Measurements from ENCODE around the gene RHO.
"Not testable (repeated sequence)": the region's sequence is repeated elsewhere in the genome, so short reads cannot be mapped to it uniquely, and the experiment has no call there.

Gene RHO

DNA sequence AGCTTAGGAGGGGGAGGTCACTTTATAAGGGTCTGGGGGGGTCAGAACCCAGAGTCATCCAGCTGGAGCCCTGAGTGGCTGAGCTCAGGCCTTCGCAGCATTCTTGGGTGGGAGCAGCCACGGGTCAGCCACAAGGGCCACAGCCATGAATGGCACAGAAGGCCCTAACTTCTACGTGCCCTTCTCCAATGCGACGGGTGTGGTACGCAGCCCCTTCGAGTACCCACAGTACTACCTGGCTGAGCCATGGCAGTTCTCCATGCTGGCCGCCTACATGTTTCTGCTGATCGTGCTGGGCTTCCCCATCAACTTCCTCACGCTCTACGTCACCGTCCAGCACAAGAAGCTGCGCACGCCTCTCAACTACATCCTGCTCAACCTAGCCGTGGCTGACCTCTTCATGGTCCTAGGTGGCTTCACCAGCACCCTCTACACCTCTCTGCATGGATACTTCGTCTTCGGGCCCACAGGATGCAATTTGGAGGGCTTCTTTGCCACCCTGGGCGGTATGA lies at the start of gene RHO:
RHO (plus strand) TSS at position 51 of the 512 bp plus-strand sequence; CDS start at position 146, 95 bp downstream.
- no peak for DNase-seq

DNA sequence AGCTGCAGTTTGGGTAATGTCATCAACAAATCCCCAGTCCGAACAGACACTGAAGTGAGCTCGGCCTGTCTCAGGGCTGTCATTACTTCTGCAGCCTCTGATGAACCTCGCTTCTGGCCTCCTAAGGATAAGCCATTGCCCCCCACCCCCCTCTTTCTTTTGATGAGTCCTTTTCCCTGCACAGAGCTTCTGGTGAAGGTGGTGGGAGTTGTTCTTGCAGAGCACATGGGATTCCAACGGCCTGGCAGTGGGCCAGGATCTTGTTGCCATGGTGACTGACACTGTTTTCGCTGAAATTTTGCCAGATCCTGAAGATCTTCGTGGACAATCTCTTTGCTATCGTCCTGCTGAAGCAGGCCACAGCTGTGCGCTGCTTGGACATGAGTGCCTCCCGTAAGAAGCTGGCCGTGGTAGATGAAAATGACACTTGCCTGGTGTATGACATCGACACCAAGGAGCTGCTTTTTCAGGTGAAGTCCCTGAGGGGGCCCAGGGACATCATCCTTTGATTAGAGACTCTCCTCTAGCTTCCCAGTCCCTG lies 47.1 kb upstream of the RHO start:
- DNase-seq = not testable (repeated sequence)

DNA sequence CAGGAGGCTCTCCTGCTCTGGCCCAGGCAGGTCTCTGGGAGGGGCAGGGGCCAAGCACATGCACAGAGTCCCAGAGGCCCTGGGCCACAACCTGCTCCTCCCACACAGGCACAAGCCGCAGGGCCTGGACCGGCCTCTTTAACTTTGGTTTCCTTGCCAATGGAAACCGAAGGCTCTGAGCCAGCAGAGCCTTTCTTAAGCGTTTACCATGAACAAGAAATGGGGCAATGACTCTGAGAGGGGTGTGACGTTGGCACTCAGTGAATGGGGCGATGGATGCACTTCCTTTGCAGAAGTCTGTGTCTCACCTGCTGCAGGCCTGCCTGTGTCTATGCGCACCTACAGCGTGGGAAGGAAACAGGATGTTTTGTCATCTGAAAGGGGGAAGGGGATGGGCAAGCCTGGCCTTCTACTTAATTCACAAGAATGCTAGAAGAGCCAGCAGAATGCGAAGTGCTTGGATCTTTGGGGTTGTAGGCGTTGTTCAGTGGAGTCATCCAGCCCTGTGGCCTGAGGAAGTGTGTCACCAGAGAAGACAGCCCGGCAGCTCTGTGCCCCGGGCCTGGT lies 46.6 kb upstream of the RHO start:
- DNase-seq = no peak

DNA sequence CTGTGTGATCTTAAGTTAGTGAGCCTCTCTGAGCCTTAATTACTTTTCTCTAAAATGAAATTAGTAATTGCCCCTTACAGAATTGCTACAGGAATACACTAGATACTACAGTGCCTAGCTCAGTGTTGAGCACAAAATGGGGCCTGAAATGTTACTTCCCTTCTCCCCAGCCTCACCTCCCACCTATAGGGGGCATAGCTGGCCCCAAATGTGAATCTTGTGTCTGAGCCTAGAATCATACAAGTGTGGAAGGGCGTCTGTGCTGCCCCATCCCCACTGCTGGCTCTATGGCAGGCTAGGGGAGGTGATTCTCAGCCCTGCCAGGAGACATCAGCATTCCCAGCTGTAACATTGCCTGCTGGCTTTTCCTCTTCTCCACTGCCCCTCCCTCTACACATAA lies 45.7 kb upstream of the RHO start:
- DNase-seq = no peak

DNA sequence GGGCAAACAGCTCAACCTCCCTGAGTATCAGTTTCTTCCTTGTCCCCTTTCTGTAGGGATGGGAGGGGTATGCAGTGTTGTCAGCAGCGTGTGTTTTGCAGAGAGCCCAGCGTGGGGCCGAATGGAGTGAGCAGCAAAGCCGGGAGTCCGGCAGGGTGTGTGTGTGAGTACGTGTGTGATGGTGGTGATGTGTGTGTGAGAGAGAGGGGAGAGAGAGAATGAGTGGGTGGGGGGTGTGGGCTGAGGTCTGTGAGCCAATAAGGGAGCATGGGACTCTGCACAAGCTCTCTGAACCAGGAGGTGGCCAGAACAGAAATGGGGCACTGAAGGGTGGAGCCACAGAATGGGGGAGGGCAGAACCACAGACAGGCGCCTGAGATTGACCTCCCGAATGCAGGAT lies 44.6 kb upstream of the RHO start:
- DNase-seq = no peak

DNA sequence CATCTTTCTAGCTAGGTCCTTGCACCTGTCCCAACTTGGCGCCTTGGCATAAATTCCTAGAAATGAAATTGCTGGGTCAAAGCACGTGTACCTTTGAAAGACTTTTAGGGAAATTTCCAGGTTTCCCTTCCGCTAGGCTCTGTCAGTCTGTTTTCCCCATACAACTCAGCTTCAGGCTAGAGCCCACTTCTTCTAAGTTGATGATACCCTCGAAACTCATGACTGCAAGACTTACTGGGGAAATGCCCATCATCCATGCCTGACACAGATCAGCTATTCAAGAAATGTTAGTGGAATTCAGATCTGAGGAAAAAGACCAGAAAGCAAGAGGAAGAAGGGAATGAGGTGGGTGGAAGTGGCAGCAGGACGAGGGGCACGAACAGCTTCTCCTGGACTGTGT lies 43.3 kb upstream of the RHO start:
- DNase-seq = not testable (repeated sequence)

DNA sequence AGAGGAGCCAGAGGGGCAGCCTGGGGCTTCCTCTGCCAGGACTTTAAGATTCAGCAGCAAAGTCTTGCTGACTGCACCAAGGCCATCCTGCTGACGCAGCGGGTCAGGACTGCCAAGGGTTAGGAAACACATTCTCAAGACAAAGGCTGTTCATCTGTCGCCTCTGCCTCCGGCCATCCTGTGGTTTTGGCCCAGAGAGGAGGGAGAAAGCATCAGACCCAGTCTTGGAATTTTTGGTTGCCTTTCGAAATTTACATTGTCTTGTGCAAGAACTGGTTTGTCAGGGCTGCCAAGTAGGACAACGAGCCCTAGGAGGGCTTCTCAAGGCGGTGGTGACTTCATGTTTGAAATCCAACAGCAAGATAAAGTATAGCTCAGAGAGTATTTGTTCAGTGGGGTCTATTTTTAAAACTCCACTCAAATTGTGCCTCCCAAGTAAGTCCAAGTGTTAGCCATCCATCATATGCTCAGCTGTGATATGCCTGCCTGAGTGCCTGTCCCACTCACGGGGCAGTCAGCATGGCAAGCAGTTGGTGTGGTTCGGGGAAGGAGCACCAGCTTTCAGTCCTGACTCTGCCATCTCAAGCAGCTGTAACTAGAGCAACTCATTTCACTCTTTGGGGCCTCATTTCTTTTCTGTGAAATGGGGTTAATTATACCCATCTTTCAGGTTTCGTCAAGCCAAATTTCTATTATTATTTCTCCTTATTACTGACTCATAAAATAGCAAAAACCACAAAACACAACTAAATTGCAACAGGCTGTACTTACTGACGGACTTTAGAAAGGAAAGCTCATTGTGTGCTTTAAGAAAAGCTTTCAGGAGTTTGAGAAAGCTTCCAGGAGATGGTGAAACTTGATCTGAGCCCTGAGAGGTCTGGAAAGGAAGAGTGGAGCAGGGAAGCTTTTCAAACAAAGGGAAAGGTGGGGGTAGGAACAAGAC lies 42.4 kb upstream of the RHO start:
- DNase-seq = no peak

DNA sequence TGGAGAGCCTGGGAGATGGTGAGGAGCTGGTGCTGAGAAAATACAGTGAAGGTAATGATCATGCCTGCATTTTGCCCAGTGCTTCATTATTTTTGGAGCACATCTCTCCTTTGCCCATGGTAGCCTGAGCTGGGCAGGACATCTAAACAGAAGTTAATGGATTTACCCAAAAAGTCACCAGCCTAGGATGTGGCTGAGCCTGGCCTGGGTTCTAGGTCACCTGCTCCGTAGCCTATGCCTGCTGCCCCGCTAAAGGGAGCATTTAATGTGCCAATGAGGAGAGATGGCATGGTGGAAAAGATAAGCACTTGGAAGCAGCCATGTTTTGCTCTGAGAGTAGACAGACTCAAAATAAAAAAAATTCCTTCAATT lies 41.8 kb upstream of the RHO start:
- no peak for DNase-seq

DNA sequence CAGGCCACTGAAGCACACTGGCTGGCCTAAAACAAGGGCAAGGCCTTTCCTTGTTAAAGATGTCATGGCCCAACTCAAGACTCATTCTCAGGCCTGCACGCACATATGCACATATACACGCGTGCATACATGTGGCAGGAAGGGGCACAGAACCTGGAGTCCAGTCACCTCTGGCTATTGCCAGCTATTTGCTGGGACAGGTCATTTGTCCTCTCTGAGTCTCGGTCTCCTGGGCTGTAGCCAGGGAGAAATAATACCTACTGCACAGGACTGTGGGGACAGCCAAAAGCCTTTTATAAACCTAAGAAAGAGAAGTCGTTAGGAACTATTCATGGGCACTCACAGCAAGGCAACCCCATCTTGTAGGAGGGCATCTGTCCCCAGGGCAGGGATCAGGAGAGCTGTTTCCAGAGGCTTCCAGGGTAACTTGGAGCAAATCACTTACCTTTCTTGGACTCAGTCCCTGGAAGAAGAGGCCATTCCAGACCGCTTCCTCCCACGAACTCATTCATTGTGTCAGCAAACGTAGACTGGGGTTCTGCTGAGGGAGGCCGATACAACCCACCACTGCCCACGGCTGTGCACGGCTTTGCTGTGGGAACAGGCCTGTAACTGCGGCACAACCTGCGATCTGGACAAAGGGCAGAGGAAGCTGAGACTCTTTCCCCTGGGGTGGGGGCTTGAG lies 41.1 kb upstream of the RHO start:
- no peak for DNase-seq

DNA sequence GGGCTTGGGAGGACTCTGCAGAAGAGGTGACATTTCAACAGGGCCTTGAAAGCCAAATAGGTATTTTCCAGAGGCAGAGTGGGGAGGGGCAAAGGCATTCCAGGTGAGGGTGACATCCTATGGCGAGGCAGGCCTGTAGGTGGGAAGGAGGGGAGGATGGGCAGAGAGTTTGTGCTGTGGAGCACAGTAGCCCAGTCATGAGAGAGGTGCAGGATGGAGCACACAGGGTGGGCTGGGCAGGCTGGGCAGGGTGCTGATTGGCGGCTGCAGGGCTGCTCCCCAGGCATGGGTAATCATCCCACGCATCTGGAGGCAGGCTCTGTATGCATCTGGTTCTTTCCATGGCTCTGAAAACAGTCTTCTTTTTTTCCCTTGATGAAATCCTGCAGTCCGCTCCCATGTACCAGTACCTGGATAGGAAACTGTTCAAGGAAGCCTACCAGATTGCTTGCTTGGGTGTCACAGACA lies 40.5 kb upstream of the RHO start:
- not testable (repeated sequence) for DNase-seq

DNA sequence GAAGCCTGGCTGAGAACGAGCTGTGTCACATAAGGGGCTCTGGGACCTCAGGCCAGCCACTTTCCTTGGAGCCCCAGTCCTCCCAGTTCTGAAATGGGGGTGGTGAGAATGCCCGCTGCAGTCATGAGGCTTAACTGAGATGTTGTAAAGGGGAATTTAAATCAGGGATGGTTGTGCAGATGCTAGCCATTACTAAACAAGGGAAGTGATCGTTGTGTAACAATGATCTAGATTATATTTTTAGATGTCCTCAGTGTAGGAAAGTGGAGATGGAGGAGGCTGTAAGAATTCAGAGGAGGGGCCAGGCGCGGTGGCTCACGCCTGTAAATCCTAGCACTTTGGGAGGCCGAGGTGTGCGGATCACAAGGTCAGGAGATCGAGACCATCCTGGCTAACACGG lies 39.2 kb upstream of the RHO start:
- DNase-seq = not testable (repeated sequence)

DNA sequence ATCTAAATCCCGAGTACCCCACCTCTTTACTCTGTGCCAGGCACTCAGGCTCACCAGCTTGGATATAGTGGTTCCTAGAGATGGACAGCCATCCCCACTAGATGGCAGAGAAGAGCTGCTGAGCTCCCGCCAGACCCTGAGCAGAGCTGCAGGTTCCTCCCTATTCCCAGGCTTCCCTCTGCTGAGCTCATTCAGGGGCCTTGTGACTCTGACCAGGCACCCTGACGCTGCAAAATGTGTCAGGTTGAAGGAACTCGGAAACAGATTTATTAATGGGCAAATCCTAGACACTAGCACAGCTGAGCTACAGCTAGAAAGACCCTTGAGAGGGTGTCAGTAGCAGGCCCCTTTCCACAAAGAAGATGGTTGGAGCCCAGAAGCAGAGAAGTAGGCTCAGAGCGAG lies 38.2 kb upstream of the RHO start:
- DNase-seq = peak in 1 of 2 experiments; percentile 25

DNA sequence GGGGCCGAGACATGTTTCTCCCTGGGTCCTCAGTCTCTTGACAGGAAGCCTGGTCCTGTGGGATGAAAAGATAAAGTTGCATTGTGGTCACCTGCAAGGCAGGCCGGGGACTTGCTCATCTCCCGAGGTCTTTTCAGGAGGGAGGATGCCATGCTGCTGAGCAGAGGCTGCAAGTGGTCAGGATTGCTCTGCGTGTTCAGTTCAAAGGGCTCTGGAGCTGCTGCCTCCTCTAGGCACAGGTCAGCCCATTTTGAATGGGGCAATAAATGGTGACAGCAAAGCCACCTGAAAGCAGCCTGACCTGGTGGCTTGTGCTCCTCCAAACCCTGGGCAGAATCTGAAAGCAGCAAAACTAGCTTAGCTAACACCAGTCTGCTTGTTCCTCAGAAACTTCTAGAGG lies 37.4 kb upstream of the RHO start:
- not testable (repeated sequence) for DNase-seq

DNA sequence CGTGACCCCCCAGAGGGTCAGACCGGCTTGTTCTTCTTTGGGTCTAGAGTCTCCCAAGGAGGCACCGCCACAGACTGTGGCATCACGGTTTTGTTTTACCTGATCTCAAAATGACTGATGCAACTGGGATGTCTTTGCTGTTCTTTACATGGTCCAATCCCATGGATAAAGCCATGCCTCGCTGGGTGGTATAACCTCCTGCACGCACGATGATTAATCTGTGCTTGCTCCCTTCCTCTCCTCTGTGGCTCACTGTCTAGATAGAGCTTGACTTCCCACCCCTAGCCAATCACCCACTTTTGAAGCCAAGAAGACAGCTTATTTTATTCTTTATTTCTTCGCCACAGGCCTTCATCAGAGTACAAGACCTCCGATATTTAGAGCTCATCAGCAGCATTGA lies 36.6 kb upstream of the RHO start:
- no peak for DNase-seq

DNA sequence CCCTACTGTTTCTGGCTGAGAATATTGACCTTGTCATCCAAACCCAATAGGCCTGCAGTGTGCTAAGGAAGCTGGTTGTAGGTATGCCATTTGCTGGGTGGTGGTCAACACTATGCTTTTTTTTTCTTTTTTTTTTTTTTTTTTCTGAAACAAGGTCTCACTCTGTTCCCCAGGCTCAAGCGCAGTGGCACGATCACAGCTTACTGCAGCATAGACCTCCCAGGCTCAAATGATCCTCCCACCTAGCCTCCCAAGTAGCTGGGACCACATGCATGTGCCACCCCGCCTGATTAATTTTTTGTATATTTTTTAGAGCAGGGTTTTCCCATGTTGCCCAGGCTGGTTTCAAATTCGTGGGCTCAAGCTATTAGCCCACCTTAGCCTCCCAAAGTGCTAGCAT lies 35.7 kb upstream of the RHO start:
- no peak for DNase-seq

DNA sequence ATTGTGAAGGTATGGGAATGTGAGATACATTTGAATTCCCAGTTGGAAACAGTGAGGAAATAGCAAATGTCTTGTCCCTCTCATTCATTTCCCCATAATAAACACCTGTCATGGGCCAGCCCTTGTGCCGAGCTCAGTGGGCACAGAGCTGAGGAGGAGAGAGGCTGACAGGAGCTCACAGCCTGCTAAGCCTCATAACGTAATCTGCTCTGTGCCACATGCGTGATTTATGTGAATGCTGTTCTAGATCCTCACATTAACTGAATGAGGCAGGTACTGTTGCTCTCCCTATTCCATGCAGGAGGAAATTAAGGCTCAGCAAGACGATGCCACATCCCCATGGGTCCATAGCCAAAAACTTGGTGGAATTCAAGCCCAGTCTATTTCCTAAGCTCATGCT lies 35.2 kb upstream of the RHO start:
- DNase-seq = no peak

DNA sequence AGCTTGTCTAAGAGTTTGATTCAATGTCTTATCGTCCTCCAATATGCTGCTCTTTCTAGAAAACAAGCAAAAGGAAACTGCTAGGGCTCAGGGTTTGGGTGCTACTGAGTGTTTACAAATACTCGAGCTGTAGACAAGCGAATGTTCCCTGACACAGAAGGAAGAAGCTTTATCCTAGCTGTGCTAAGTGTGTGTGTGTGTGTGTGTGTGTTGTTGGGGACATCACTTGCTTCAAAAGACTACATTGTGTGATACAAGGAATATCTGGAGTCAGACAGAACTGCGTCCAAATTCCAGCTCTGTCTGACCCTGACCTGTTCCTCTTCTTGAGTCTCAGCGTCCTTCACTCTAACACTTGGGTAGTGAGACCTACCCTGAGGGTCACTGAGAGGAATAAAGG lies 33.9 kb upstream of the RHO start:
- not testable (repeated sequence) for DNase-seq

DNA sequence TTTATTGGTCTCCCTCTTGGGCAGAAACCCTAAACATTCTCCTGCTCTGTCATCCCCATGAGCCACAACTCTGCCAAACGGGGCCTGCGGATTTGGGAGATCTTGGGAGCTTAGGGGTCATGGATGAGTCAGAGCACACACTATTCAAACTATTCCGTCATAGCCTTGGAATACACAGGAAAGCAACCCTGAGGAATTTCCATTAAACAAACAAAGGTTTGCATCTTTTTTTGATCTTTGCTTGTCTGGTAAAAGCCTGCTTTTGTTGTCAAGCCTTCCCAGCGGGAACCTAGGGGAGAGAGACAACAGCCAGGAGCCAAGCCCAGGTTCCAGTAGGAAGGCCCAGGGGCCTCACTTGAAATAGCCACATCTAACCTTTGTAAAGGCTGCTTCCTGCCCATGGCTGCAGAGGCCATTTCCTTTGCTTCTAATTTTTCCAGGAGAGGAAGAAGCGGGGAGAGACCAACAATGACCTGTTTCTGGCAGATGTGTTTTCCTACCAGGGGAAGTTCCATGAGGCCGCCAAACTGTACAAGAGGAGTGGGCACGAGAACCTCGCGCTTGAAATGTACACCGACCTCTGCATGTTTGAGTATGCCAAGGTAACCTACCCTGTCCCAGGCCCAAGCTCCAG lies 33.3 kb upstream of the RHO start:
- not testable (repeated sequence) for DNase-seq

DNA sequence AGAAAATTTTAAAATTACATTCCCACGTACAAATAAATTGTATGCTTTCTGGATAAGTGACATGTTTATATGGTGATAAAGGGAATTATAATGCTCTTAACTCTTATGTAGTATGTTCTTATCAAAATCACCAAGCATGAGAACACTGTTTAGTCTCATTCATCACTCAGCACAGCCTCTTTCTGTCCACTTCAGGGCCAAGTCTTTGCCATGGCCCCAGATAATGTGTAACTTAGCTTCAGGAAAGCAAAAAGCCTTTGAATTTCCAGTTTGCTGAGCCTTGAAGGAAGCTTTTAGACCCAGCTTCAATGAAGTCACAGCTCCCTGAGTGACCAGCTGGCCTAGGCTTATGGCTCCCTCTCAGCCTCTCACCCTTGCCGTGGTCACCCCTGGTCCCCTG lies 30.6 kb upstream of the RHO start:
- not testable (repeated sequence) for DNase-seq

DNA sequence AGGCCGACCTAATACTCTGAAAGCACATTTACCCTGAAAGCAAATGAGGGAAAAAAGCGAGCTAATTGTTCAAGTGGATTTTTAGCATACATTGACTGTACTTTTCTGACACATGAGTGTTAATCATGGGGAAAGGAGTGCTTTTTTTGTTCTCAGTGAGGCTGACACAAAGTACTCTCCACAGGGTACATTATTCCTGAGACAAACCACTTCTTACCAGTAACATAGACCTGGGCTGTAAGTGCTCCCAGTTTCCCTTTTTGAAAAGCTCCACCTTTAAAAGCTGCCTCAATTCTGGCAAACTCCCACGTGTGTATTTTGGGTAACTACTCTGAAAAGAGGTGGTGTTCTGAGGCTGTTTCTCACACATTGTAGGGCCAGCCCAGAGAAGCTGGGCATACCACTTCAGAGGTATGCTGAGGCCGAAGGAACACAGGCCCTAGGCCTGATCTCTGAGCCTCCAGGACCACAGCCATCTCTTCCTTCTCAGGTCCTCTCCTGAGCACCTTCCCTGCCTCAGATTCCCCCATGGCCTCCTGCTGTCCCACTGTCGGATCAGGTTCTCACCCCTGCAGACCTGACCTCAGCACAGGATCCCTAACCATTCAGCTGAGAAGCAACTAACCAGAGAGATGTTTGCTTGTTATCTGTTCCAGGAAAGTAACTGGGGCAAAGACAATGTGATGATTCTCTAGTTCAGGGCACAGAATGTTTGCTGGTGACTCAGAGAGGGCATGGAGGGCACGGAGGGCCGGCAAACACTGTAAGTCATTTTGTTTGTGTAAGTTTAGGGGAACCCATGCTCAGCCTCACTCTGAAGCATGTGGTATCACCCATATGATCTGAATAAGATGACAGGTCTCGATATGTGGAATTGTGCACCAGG lies 29.6 kb upstream of the RHO start:
- DNase-seq = not testable (repeated sequence)

DNA sequence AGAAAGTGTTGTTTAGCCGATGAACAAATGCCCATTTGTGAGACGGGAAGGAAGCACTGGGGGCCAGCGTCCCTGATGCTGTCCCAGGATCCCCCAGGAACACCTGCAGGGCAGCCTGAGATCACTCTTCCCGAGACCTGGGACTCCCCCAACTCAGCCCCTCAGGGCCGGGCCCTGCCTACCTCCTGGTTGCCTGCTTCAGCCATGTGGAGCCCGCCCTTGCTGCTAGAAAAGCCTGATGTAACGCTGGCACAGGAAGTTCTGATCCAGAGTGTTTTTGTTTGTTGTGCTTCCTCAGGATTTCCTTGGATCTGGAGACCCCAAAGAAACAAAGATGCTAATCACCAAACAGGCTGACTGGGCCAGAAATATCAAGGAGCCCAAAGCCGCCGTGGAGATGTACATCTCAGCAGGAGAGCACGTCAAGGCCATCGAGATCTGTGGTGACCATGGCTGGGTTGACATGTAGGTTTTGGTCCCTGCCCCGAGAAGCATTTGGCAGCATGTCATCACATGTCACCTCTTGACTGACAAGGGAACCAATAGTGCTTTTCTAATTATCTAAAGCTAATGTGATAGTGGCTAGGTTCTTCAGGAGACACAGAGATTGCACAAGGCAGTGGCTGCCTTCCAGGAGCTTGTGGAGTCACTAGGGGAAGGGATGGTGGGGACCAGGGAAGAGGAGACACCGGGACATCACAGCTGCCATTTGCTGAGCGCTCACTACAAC lies 28.7 kb upstream of the RHO start:
- not testable (repeated sequence) for DNase-seq
